C4-2B (cell line): ENCODE measurements around the gene RASL11B.

Experiments used
- CTCF ChIP-seq: fragments of 450-650 bp; conservative IDR thresholded peaks from 2 replicates; pipeline ENCODE4 v1.5.1; 2017; ENCODE audit warnings: mild to moderate bottlenecking
- ZFX ChIP-seq: fragments of 450-650 bp; IDR thresholded peaks from 2 replicates; pipeline ENCODE4 v1.6.1; 2017

DNA sequence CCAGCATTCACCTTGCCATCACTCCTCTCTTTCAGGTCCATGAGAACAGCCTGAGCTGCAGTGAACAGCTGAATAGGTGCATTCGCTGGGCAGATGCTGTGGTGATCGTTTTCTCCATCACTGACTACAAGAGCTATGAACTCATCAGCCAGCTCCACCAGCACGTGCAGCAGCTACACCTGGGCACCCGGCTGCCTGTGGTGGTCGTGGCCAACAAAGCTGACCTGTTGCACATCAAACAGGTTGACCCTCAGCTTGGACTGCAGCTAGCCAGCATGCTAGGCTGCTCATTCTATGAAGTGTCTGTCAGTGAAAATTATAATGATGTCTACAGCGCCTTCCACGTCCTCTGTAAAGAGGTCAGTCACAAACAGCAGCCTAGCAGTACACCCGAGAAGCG, 3.2 kb downstream of the RASL11B start:
- TF ChIP-seq CTCF (no peak), ZFX (no peak)
